DOHH2 (cell line): Measurements from ENCODE around the gene OSBPL10.

Experiments used
- H3F3A ChIP-seq: fragments of 200-600 bp; sonication (generic), shearing (Covaris generic); 2 replicates; pipeline ENCODE4 v1.6.0; 2016; ENCODE audit warnings: antibody characterized with exemption, mild to moderate bottlenecking; ENCODE audit not compliant: control insufficient read depth, insufficient read depth
- H3K27ac ChIP-seq: fragments of 200-600 bp; sonication (generic); 2 replicates; pipeline ENCODE4 v1.5.1; 2014; ENCODE audit warnings: low read depth, mild to moderate bottlenecking, low read length, moderate library complexity
- H3K27me3 ChIP-seq: fragments of 200-600 bp; sonication (generic); 2 replicates; pipeline ENCODE4 v1.6.1; 2014; ENCODE audit warnings: mild to moderate bottlenecking, low read length, mixed read lengths; ENCODE audit not compliant: control insufficient read depth
- H3K36me3 ChIP-seq: fragments of 200-600 bp; sonication (generic); 2 replicates; pipeline ENCODE4 v1.6.1; 2014; ENCODE audit warnings: mild to moderate bottlenecking, low read length, moderate library complexity, mixed read lengths; ENCODE audit not compliant: control insufficient read depth
- H3K4me1 ChIP-seq: fragments of 200-600 bp; sonication (generic); 2 replicates; pipeline ENCODE4 v1.6.1; 2014; ENCODE audit warnings: mild to moderate bottlenecking, low read length, mixed read lengths; ENCODE audit not compliant: control insufficient read depth
- H3K4me2 ChIP-seq: fragments of 200-600 bp; sonication (generic); 2 replicates; pipeline ENCODE4 v1.6.0; 2014; ENCODE audit warnings: mild to moderate bottlenecking, low read length, moderate library complexity
- H3K4me3 ChIP-seq: fragments of 200-600 bp; sonication (generic); 2 replicates; pipeline ENCODE4 v1.5.1; 2014; ENCODE audit warnings: mild to moderate bottlenecking, low read length, mixed read lengths
- H3K79me2 ChIP-seq: fragments of 200-600 bp; sonication (generic); 2 replicates; pipeline ENCODE4 v1.6.1; 2014; ENCODE audit warnings: mild to moderate bottlenecking, low read length, mixed read lengths; ENCODE audit not compliant: control insufficient read depth
- H3K9me2 ChIP-seq: fragments of 200-600 bp; sonication (generic); replicated peaks from 2 replicates; pipeline ENCODE4 v1.6.1; 2014; ENCODE audit warnings: mild to moderate bottlenecking, low read length, mixed read lengths; ENCODE audit not compliant: control insufficient read depth
- H3K9me3 ChIP-seq: fragments of 200-600 bp; sonication (generic); 2 replicates; pipeline ENCODE4 v1.6.1; 2014; ENCODE audit warnings: antibody characterized with exemption, low read length, mixed read lengths; ENCODE audit not compliant: control insufficient read depth, insufficient read depth
- H4K20me1 ChIP-seq: fragments of 200-600 bp; sonication (generic); 2 replicates; pipeline ENCODE4 v1.6.0; 2014; ENCODE audit warnings: low read depth, mild to moderate bottlenecking, antibody characterized with exemption, low read length, moderate library complexity; ENCODE audit not compliant: control insufficient read depth, insufficient read depth
- CTCF ChIP-seq: fragments of 200-600 bp; sonication (generic); IDR thresholded peaks from one replicate; pipeline ENCODE4 v1.5.1; 2014; ENCODE audit warnings: antibody characterized with exemption, mild to moderate bottlenecking, low read depth, low read length; ENCODE audit not compliant: poor library complexity, severe bottlenecking
- EZH2phosphoT487 ChIP-seq: fragments of 200-600 bp; sonication (generic); IDR thresholded peaks from 2 replicates; pipeline ENCODE4 v1.6.1; 2017; ENCODE audit warnings: borderline replicate concordance, mild to moderate bottlenecking, antibody characterized with exemption, low read length, moderate library complexity, mixed read lengths

OSBPL10 gene

GRCh38 chr3:31634476-31634875, 346.6 kb downstream of the OSBPL10 start:
- Histone ChIP-seq H3K79me2 (no peaks in the 10 kb centered on the region), H4K20me1 (no peaks in the 10 kb centered on the region), H3K27ac (no peak overlapping the region), H3K4me3 (no peak overlapping the region), H3K27me3 (no peaks in the 10 kb centered on the region), H3K9me2 (no peaks in the 10 kb centered on the region), H3K4me2 (no peak overlapping the region), H3K36me3 (peaks cover 69% of the 10 kb centered on the region), H3K4me1 (no peaks in the 10 kb centered on the region), H3K9me3 (no peaks in the 10 kb centered on the region), H3F3A (no peaks in the 10 kb centered on the region; the same call in 1 of the 2 replicates)
- TF ChIP-seq EZH2phosphoT487 (no peak), CTCF (no peak)

GRCh38 chr3:31629054-31629453, 352.0 kb downstream of the OSBPL10 start:
- Histone ChIP-seq H3K4me1 (peaks cover 15% of the 10 kb centered on the region), H3F3A (no peaks in the 10 kb centered on the region), H3K4me3 (no peak overlapping the region), H3K4me2 (peak overlapping the region; percentile 6), H3K27me3 (no peaks in the 10 kb centered on the region), H4K20me1 (no peaks in the 10 kb centered on the region), H3K9me2 (no peaks in the 10 kb centered on the region), H3K27ac (no peak overlapping the region), H3K9me3 (no peaks in the 10 kb centered on the region), H3K36me3 (peaks cover 87% of the 10 kb centered on the region), H3K79me2 (no peaks in the 10 kb centered on the region)
- no peak for TF ChIP-seq CTCF

GRCh38 chr3:31625358-31625757, 355.7 kb downstream of the OSBPL10 start:
- no peak overlapping the region for H3K4me3 ChIP-seq
- no peaks in the 10 kb centered on the region for H3K79me2 ChIP-seq
- H3K36me3 ChIP-seq = peaks cover 90% of the 10 kb centered on the region

More at GRCh38 chr3:31625358-31625757, 355.7 kb downstream of the OSBPL10 start:
- H3K4me1 ChIP-seq = peaks cover 30% of the 10 kb centered on the region
- no peaks in the 10 kb centered on the region for H3K27me3 ChIP-seq
- no peaks in the 10 kb centered on the region for H3F3A ChIP-seq
- no peak overlapping the region for H3K4me2 ChIP-seq
- no peaks in the 10 kb centered on the region for H3K9me3 ChIP-seq
- no peak for TF ChIP-seq EZH2phosphoT487
- no peak for TF ChIP-seq CTCF
- H4K20me1 ChIP-seq = no peaks in the 10 kb centered on the region
- H3K9me2 ChIP-seq = no peaks in the 10 kb centered on the region
- no peak overlapping the region for H3K27ac ChIP-seq
